WTC11 (cell line): ENCODE data around the gene NRP2. TPM values are rescaled to one million over a fixed set of nuclear protein-coding genes. Genes with fewer than 3 reads are reported as not detected.

Experiments used
- ATAC-seq: fragments of 200-7000 bp; cut with Tn5 transposase; 2 replicates; pipeline ENCODE4 v1.10.0; 2021; ENCODE audit warnings: mild to moderate bottlenecking, moderate library complexity
- CTCF ChIA-PET: fragments of 300-600 bp; sonication (Branson Sonifier 250); formaldehyde crosslinking; loops from one replicate; lab custom pipeline; 2021; ENCODE audit warnings: antibody characterized with exemption; lab: Charles Lee
- POLR2A ChIA-PET: fragments of 350-600 bp; sonication (Branson Sonifier 250); formaldehyde crosslinking; loops from one replicate; lab custom pipeline; 2021; ENCODE audit warnings: antibody characterized with exemption; lab: Charles Lee
- DNase-seq: peaks from one replicate; pipeline ENCODE4 v3.0.0; 2021; ENCODE audit warnings: low spot score
- H3K27ac Mint-ChIP-seq: 2 replicates; pipeline ENCODE4 v1.8.0; 2021; ENCODE audit warnings: mixed read lengths
- H3K27me3 Mint-ChIP-seq: 2 replicates; pipeline ENCODE4 v1.8.0; 2021; ENCODE audit warnings: low read depth, mild to moderate bottlenecking, moderate library complexity, mixed read lengths
- H3K36me3 Mint-ChIP-seq: 2 replicates; pipeline ENCODE4 v1.8.0; 2021; ENCODE audit warnings: mixed read lengths
- H3K4me1 Mint-ChIP-seq: 2 replicates; pipeline ENCODE4 v1.8.0; 2022; ENCODE audit warnings: mixed read lengths
- H3K4me3 Mint-ChIP-seq: 2 replicates; pipeline ENCODE4 v1.8.0; 2021; ENCODE audit warnings: mild to moderate bottlenecking, moderate library complexity, mixed read lengths
- H3K9me3 Mint-ChIP-seq: 2 replicates; pipeline ENCODE4 v1.8.0; 2021; ENCODE audit warnings: mixed read lengths
- FOXJ3 ChIP-seq: sonication (generic); formaldehyde crosslinking; IDR thresholded peaks from 2 replicates; pipeline ENCODE4 v1.9.0; 2021; ENCODE audit warnings: missing genetic modification reagents, mild to moderate bottlenecking, borderline replicate concordance
- GRHL2 ChIP-seq: fragments of 250-450 bp; sonication (Bioruptor Pico); IDR thresholded peaks from 2 replicates; pipeline ENCODE4 v1.8.0; 2022; ENCODE audit warnings: mild to moderate bottlenecking, moderate library complexity; ENCODE audit not compliant: insufficient replicate concordance, severe bottlenecking
- MXD4 ChIP-seq: fragments of 250-450 bp; sonication (Bioruptor Pico); IDR thresholded peaks from 2 replicates; pipeline ENCODE4 v1.8.0; 2021; ENCODE audit warnings: mild to moderate bottlenecking, moderate library complexity, borderline replicate concordance
- NR3C1 ChIP-seq: sonication (generic); formaldehyde crosslinking; conservative IDR thresholded peaks from 2 replicates; pipeline ENCODE4 v1.8.1; 2023; ENCODE audit warnings: low read depth, mild to moderate bottlenecking, missing genetic modification reagents
- OVOL2 ChIP-seq: fragments of 250-450 bp; sonication (Bioruptor Pico); IDR thresholded peaks from 2 replicates; pipeline ENCODE4 v1.9.0; 2021; ENCODE audit warnings: mild to moderate bottlenecking, borderline replicate concordance
- ZNF121 ChIP-seq: sonication (generic); formaldehyde crosslinking; IDR thresholded peaks from 2 replicates; pipeline ENCODE4 v1.8.0; 2023; ENCODE audit warnings: missing genetic modification reagents
- ZNF138 ChIP-seq: sonication (generic); formaldehyde crosslinking; conservative IDR thresholded peaks from 2 replicates; pipeline ENCODE4 v1.8.1; 2022; ENCODE audit warnings: mild to moderate bottlenecking, moderate library complexity, missing genetic modification reagents
- ZNF219 ChIP-seq: sonication (generic); formaldehyde crosslinking; IDR thresholded peaks from 2 replicates; pipeline ENCODE4 v1.8.0; 2023; ENCODE audit warnings: missing genetic modification reagents, mild to moderate bottlenecking, borderline replicate concordance
- ZNF263 ChIP-seq: sonication (generic); formaldehyde crosslinking; IDR thresholded peaks from 2 replicates; pipeline ENCODE4 v1.8.1; 2022; ENCODE audit warnings: low read depth, mild to moderate bottlenecking, moderate library complexity, missing genetic modification reagents
- ZNF317 ChIP-seq: sonication (generic); formaldehyde crosslinking; IDR thresholded peaks from 2 replicates; pipeline ENCODE4 v1.8.1; 2023; ENCODE audit warnings: low read depth, mild to moderate bottlenecking, moderate library complexity, missing genetic modification reagents, borderline replicate concordance
- total RNA-seq: library from RNA; stranded (reverse); gene quantifications from 3 replicates; pipeline ENCODE4 v1.2.3, GENCODE V29; 2021
- TF ChIP-seq, protein P1 (sequence below): sonication (generic); formaldehyde crosslinking; IDR thresholded peaks from 2 replicates; pipeline ENCODE4 v1.8.1; 2022; ENCODE audit warnings: low read depth, mild to moderate bottlenecking, moderate library complexity, missing genetic modification reagents, borderline replicate concordance
- TF ChIP-seq, protein P2 (sequence below): sonication (generic); formaldehyde crosslinking; IDR thresholded peaks from 2 replicates; pipeline ENCODE4 v1.8.1; 2023; ENCODE audit warnings: mild to moderate bottlenecking, moderate library complexity, missing genetic modification reagents
- TF ChIP-seq, protein P3 (sequence below): sonication (generic); formaldehyde crosslinking; IDR thresholded peaks from 2 replicates; pipeline ENCODE4 v1.8.1; 2022; ENCODE audit warnings: low read depth, missing genetic modification reagents, borderline replicate concordance
- TF ChIP-seq, protein P4 (sequence below): sonication (generic); formaldehyde crosslinking; IDR thresholded peaks from 2 replicates; pipeline ENCODE4 v1.8.0; 2022; ENCODE audit warnings: mild to moderate bottlenecking, missing genetic modification reagents
- TF ChIP-seq, protein P5 (sequence below): sonication (generic); formaldehyde crosslinking; conservative IDR thresholded peaks from 2 replicates; pipeline ENCODE4 v1.8.1; 2023; ENCODE audit warnings: mild to moderate bottlenecking, low read depth, missing genetic modification reagents, moderate library complexity
- TF ChIP-seq, protein P6 (sequence below): sonication (generic); formaldehyde crosslinking; IDR thresholded peaks from 2 replicates; pipeline ENCODE4 v1.8.1; 2023; ENCODE audit warnings: mild to moderate bottlenecking, missing genetic modification reagents, moderate library complexity
- TF ChIP-seq, protein P7 (sequence below): fragments of 250-450 bp; sonication (Bioruptor Pico); IDR thresholded peaks from 2 replicates; pipeline ENCODE4 v1.9.0; 2021; ENCODE audit warnings: mild to moderate bottlenecking

NRP2 gene
- total RNA-seq, 1 experiment from 2014 or later = 41.0 TPM

DNA sequence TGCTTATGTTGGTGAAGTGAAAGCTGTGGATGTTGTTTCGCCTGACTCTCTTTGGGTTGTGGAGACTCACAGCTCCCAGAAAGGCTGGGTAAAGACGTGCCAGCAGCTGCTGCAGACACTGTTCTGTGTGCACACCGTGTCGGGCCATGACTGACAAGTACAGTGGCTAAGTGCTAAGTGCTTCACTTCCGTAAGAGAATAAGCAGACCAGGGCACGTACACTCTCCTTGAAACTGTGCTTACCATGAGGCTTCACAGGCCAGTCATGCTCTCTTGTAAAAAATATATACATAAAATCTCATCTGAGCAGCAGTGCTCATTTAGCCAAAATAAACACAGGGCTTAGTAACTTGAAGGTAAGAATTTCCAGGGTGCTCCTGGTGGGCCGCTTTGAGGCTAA lies 86.0 kb downstream of the NRP2 start (continued):
- TF ChIP-seq, protein P1, sequence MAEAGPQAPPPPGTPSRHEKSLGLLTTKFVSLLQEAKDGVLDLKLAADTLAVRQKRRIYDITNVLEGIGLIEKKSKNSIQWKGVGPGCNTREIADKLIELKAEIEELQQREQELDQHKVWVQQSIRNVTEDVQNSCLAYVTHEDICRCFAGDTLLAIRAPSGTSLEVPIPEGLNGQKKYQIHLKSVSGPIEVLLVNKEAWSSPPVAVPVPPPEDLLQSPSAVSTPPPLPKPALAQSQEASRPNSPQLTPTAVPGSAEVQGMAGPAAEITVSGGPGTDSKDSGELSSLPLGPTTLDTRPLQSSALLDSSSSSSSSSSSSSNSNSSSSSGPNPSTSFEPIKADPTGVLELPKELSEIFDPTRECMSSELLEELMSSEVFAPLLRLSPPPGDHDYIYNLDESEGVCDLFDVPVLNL (CRISPR knock-in tag) = no peak
- TF ChIP-seq FOXJ3 (CRISPR knock-in tag) (no peak), ZNF121 (no peak)
- TF ChIP-seq, protein P2, sequence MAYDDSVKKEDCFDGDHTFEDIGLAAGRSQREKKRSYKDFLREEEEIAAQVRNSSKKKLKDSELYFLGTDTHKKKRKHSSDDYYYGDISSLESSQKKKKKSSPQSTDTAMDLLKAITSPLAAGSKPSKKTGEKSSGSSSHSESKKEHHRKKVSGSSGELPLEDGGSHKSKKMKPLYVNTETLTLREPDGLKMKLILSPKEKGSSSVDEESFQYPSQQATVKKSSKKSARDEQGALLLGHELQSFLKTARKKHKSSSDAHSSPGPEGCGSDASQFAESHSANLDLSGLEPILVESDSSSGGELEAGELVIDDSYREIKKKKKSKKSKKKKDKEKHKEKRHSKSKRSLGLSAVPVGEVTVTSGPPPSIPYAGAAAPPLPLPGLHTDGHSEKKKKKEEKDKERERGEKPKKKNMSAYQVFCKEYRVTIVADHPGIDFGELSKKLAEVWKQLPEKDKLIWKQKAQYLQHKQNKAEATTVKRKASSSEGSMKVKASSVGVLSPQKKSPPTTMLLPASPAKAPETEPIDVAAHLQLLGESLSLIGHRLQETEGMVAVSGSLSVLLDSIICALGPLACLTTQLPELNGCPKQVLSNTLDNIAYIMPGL (CRISPR knock-in tag) = no peak
- TF ChIP-seq, protein P3, sequence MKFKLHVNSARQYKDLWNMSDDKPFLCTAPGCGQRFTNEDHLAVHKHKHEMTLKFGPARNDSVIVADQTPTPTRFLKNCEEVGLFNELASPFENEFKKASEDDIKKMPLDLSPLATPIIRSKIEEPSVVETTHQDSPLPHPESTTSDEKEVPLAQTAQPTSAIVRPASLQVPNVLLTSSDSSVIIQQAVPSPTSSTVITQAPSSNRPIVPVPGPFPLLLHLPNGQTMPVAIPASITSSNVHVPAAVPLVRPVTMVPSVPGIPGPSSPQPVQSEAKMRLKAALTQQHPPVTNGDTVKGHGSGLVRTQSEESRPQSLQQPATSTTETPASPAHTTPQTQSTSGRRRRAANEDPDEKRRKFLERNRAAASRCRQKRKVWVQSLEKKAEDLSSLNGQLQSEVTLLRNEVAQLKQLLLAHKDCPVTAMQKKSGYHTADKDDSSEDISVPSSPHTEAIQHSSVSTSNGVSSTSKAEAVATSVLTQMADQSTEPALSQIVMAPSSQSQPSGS (CRISPR knock-in tag) = no peak

DNA sequence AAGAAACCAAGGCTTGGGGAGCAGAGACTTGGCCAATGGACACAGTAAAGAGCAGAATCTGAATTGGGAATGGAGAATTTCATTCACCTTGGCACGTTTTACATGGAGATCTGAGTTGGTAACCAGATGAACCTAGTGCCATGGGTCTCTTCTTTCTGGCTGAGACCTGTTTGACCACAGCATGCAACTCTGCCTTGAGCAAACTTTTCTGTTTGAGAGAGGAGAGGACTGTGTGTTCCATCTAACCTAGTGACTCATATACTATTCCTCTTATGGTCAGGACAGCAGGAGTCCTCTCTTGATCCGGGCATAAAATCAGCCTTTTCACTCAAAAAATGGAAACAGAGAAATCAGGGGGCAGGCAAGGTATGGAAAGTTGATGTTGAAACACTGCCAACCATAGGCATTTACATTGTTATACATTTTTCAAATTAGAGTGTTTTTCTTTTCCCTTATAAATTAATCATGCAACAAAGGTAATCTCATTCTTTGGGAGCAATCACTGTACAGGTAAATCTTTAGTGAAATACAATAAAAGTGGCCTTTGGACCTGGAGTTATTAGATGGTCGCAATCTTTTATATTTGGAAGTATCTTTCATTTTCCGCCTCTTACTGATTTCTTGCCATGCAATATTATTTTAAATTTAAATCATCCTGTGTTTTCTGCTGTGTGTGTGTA lies 86.7 kb downstream of the NRP2 start:
- ATAC-seq (no peak), DNase-seq (no peak)
- ChIA-PET POLR2A (no interaction called here), CTCF (interaction anchor here (1.1 to 1.5 kb wide), 2 partner anchors 157 to 179 kb away, joined by 4 read pairs; no protein-coding TSS in a partner anchor)
- H3K4me1 Mint-ChIP-seq = peaks cover 26% of the 10 kb centered on the region
- H3K4me3 Mint-ChIP-seq = no peak overlapping the region
- no peak overlapping the region for H3K27ac Mint-ChIP-seq
- no peaks in the 10 kb centered on the region for H3K27me3 Mint-ChIP-seq
- H3K9me3 Mint-ChIP-seq = no peaks in the 10 kb centered on the region
- TF ChIP-seq, protein P1 (CRISPR knock-in tag) = no peak
- TF ChIP-seq ZNF317 (CRISPR knock-in tag) = no peak
- TF ChIP-seq, protein P4, sequence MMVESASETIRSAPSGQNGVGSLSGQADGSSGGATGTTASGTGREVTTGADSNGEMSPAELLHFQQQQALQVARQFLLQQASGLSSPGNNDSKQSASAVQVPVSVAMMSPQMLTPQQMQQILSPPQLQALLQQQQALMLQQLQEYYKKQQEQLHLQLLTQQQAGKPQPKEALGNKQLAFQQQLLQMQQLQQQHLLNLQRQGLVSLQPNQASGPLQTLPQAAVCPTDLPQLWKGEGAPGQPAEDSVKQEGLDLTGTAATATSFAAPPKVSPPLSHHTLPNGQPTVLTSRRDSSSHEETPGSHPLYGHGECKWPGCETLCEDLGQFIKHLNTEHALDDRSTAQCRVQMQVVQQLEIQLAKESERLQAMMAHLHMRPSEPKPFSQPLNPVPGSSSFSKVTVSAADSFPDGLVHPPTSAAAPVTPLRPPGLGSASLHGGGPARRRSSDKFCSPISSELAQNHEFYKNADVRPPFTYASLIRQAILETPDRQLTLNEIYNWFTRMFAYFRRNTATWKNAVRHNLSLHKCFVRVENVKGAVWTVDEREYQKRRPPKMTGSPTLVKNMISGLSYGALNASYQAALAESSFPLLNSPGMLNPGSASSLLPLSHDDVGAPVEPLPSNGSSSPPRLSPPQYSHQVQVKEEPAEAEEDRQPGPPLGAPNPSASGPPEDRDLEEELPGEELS (CRISPR knock-in tag) = no peak
- TF ChIP-seq OVOL2 (CRISPR knock-in tag) = no peak
- TF ChIP-seq, protein P5, sequence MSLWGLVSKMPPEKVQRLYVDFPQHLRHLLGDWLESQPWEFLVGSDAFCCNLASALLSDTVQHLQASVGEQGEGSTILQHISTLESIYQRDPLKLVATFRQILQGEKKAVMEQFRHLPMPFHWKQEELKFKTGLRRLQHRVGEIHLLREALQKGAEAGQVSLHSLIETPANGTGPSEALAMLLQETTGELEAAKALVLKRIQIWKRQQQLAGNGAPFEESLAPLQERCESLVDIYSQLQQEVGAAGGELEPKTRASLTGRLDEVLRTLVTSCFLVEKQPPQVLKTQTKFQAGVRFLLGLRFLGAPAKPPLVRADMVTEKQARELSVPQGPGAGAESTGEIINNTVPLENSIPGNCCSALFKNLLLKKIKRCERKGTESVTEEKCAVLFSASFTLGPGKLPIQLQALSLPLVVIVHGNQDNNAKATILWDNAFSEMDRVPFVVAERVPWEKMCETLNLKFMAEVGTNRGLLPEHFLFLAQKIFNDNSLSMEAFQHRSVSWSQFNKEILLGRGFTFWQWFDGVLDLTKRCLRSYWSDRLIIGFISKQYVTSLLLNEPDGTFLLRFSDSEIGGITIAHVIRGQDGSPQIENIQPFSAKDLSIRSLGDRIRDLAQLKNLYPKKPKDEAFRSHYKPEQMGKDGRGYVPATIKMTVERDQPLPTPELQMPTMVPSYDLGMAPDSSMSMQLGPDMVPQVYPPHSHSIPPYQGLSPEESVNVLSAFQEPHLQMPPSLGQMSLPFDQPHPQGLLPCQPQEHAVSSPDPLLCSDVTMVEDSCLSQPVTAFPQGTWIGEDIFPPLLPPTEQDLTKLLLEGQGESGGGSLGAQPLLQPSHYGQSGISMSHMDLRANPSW (CRISPR knock-in tag) = no peak
- TF ChIP-seq, protein P2 (CRISPR knock-in tag) = no peak
- TF ChIP-seq MXD4 = no peak
- TF ChIP-seq, protein P6, sequence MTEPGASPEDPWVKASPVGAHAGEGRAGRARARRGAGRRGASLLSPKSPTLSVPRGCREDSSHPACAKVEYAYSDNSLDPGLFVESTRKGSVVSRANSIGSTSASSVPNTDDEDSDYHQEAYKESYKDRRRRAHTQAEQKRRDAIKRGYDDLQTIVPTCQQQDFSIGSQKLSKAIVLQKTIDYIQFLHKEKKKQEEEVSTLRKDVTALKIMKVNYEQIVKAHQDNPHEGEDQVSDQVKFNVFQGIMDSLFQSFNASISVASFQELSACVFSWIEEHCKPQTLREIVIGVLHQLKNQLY (CRISPR knock-in tag) = no peak
- TF ChIP-seq ZNF219 (CRISPR knock-in tag) = no peak
- TF ChIP-seq, protein P7, sequence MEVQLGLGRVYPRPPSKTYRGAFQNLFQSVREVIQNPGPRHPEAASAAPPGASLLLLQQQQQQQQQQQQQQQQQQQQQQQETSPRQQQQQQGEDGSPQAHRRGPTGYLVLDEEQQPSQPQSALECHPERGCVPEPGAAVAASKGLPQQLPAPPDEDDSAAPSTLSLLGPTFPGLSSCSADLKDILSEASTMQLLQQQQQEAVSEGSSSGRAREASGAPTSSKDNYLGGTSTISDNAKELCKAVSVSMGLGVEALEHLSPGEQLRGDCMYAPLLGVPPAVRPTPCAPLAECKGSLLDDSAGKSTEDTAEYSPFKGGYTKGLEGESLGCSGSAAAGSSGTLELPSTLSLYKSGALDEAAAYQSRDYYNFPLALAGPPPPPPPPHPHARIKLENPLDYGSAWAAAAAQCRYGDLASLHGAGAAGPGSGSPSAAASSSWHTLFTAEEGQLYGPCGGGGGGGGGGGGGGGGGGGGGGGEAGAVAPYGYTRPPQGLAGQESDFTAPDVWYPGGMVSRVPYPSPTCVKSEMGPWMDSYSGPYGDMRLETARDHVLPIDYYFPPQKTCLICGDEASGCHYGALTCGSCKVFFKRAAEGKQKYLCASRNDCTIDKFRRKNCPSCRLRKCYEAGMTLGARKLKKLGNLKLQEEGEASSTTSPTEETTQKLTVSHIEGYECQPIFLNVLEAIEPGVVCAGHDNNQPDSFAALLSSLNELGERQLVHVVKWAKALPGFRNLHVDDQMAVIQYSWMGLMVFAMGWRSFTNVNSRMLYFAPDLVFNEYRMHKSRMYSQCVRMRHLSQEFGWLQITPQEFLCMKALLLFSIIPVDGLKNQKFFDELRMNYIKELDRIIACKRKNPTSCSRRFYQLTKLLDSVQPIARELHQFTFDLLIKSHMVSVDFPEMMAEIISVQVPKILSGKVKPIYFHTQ (CRISPR knock-in tag) = no peak
- no peak for TF ChIP-seq ZNF263 (CRISPR knock-in tag)
- TF ChIP-seq ZNF138 (CRISPR knock-in tag) = no peak
- TF ChIP-seq NR3C1 (CRISPR knock-in tag) = no peak
- no peak for TF ChIP-seq GRHL2 (CRISPR knock-in tag)
- no peaks in the 10 kb centered on the region; the same call in 1 of the 2 replicates for H3K36me3 Mint-ChIP-seq
